NCI-H1105 (cell line): Measurements from ENCODE around the gene ZNF594.
"Not testable (repeated sequence)": the region's sequence is repeated elsewhere in the genome, so short reads cannot be mapped to it uniquely, and the experiment has no call there.

Experiments used
- DNase-seq: peaks from one replicate; lab custom pipeline; 2025; lab: John Stamatoyannopoulos, UW

Gene ZNF594

DNA sequence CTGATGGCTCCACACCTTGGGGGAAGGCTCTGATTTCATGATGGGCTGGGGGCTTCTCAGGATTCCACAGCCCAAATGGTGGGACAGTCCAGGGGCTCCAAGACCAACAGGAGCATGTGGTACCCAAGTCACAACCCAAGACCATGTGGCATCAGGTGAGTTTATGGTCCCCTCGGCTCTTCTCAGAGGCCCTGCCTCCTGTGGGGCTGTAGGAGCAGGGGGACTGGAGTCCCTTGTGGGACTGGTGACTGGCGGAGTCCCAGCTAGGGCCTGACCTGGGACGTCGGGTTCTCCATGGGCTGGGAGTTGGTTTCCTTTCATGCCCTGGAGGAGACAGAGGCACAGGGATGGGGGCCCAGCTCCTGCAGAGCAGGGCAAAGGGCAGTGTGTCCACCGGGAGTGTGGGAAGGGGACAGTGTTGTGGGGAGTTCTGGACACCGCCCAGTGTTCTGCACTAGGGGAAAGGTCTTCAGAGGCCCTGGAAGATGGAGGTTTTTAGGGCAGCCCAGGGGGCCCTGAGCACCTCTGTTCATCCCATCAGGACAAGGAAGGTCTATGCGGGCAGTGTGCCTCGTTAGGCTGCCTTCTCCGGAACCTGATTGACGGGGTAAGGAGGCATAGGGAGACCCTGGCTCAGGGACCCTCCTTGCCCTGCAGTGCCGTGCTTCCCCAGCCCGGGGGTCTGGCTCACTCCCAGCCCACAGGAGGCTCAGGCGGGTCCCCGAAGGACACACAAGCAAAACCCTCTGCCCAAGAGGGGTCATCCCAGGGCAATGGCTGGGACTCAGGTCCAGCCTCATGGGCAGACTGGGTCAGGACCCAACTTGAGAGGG is 54.9 kb downstream of the ZNF594 start:
- not testable (repeated sequence) for DNase-seq

- DNase-seq = no peak
These were observed 55.7 kb downstream of the ZNF594 start for GRCh38 chr17:5135726-5136579.

GRCh38 chr17:5135131-5135712 is 56.4 kb downstream of the ZNF594 start:
- not testable (repeated sequence) for DNase-seq

- DNase-seq = not testable (repeated sequence)
These were observed 57.1 kb downstream of the ZNF594 start for GRCh38 chr17:5134571-5134970.

DNA sequence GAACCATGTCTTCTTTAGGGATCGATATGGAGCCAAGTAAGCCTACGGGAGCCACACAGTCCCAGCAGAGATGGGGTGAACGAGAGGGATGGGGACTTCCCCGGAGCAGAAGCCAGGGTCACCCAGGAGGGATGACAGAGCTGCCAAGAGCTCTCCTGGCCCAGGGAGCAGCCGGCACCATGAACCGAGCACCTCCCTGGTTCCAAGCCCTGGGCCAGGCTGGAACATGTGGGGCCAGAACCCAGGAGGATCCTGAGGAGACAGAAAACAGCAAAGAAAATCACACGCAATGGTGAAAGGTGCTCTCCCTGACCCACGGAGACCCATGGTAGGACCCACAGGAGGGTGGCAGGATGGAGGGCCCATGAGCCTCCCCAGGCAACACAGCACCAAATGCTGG is 57.7 kb downstream of the ZNF594 start:
- not testable (repeated sequence) for DNase-seq

DNA sequence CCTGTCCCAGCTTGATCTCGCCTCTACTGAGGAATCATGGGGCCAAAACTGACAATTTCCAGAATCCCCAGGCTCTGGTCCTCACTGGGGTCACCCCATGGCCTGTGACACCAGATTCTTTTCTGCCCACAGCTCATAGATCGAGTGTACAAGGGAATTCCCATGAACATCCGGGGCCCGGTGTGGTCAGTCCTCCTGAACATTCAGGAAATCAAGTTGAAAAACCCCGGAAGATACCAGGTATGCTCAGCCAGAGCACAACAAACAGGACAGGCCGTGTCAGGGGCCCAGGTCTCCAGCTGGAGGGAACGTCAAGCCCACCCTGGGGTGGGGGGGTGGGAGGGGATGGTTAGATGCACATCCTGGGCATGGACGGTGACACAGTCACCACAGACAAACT is 58.4 kb downstream of the ZNF594 start:
- no peak for DNase-seq

DNA sequence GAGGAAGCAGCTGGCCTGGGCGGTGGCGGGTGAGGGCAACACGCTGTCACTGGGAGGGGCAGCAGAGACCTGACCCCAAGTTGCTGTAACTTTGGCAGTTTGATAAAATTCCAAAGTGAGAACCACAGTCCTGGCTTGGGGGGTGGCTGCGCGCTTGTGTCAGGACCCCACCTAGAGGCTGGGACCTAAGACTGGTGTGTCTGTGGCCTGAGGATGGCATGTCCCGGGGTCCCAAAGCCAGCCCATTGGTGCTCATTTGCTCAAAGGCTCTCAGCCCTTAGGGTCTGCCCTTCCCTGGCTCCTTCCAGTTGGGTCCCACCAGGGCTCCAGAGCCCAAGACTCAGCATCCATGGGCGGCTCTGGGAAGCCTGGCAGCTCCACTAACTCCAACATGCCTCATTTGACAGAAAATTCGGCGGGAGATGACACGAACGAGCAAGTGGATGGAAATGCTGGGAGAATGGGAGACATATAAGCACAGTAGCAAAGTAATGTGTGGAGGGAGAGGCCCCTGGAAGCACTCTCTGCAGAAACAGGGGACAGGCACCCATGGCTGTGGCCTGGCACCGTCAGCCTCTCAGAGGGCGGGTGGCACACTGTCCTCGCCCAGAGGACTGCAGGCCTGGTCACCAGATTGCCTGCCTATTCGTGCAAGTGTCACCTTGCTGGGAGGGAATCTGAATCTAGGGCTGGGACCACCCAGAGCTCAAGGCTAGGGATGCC is 59.0 kb downstream of the ZNF594 start:
- not testable (repeated sequence) for DNase-seq

DNA sequence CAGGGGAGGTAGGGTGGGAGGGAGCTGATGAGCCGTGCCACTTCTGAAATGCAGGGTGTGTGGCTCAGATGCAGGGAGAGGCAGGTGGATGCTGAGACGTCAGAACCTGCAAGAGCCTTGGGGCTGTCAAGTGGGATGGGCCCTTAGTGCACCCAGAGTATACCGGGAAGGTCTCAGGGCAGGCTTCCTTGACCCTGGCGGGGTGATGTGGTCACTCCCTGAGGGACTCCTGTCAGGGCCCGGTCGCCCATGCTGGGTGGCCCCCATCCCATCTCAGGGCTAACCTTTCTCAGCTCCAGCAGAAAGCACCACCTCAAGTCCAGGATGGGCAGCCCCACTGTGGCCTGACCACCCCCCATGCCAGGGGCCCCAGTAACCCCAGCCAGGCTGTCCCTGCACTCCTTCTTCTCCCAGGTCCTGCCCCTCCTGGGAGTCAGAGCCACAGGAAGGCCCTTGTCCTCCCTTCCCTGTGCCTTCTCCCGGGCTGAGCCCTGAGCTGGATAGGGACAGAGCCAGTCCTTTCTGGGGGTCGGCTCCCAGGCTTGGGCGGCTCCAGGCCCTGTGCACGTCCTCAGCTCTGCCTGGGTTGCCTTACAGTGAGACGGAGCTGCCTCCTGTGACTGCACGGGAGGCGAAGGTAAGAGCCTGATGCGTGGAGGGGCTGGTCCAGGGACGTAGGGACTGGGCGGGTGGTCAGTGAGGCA is 59.7 kb downstream of the ZNF594 start:
- not testable (repeated sequence) for DNase-seq

DNA sequence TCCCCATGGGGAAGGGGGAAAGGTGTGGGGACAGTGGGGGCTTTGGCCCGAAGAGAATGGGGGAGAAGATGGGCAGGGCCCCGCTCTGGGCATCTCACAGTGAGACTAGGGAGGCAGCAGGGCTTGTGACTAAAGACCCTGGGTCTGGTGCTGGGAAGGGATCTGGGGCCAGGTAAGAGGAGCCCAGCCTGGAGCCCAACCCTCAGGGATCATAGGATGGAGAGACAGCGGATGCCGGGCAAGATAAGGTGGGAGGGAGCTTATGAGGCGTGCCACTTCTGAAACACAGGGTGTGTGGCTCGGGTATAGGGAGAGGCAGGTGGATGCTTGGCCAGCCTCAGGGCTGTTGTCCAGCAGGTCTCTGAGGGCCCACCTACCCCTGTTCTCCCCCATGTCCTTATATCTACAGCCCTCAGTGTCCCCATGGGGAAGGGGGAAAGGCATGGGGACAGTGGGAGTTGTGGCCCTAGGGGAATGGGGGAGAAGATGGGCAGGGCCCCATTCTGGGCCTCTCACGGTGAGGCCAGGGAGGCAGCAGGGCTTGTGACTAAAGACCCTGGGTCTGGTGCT is 60.4 kb downstream of the ZNF594 start:
- DNase-seq = no peak

DNA sequence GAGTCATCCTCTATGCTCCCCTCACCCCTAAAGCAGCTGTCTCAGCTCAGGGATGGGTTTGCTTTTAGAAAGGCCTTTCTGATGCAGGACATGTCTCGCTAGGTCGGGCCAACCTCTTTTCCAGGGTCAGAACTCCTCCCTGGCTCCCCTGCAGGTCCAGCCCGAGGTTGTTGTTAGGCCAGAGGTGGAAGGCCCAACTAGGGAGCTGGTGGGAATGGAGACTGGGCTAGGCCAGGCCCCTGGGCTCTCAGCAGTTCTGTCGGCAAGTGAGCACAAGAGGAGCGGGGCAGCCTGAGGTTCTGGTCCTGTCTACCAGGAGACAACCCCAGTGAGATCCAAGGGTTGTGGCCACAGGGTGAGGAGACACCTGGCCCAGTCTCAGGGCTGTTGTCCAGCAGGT is 61.0 kb downstream of the ZNF594 start:
- DNase-seq = not testable (repeated sequence)

DNA sequence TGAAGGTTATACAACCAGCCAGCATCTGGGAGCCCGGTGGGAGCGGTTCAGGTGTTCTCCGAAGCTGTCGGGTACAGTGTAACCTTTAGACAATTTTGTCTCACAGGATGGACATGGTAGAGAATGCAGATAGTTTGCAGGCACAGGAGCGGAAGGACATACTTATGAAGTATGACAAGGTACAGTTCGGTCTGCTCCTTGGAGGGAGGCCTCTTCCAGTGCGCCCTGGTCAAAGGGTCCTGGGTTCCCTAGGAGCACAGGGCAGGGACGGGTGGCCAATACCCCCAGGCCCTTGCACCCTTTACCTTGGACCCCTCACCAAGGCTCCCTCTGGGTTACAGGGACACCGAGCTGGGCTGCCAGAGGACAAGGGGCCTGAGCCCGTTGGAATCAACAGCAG is 61.4 kb downstream of the ZNF594 start:
- DNase-seq = not testable (repeated sequence)

DNA sequence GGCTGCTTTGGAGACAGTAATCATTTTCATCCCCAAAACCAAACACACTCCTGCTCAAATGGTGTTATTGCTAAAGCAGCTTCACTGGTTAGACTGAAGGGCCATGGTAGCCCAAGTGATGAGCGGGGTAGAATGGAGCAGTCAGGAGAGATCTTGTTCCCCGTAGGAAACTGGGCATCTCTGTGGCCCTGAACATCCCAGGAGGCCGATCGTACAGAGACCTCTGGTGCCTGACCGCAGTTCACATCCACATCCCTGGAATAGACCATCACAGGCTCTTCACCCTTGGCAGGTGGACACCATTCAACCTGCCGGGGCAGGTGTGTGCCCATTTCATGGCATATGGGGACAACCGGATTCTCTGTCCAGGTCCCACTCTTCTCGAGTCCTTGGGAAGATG is 61.9 kb downstream of the ZNF594 start:
- DNase-seq = not testable (repeated sequence)
